Activated CD4-positive, alpha-beta memory T cell treated with anti-CD3 and anti-CD28 coated beads, Interleukin-2, amount 10 ng/mL, durations not matched to agents 7 days and 5 days (primary cell): ENCODE data around the gene ZNF511. TPM values are rescaled to one million over a fixed set of nuclear protein-coding genes. Genes with fewer than 3 reads are reported as not detected.

Source experiments
- CTCF ChIA-PET: fragments of 350-600 bp; sonication (Branson Sonifier 250); formaldehyde crosslinking; loops from one replicate; lab custom pipeline; 2021; ENCODE audit warnings: antibody characterized with exemption, inconsistent platforms; lab: Charles Lee
- POLR2A ChIA-PET: fragments of 350-600 bp; sonication (Branson Sonifier 250); formaldehyde crosslinking; loops from one replicate; lab custom pipeline; 2021; ENCODE audit warnings: antibody characterized with exemption; lab: Charles Lee
- DNase-seq: peaks from one replicate; pipeline ENCODE4 v3.0.0-alpha.2; 2020
- H3K27ac Mint-ChIP-seq: one replicate; pipeline ENCODE4 v1.8.0; 2021; ENCODE audit warnings: mild to moderate bottlenecking, mixed read lengths
- H3K27me3 Mint-ChIP-seq: one replicate; pipeline ENCODE4 v1.8.0; 2021; ENCODE audit warnings: mixed read lengths
- H3K36me3 Mint-ChIP-seq: one replicate; pipeline ENCODE4 v1.8.0; 2021; ENCODE audit warnings: low read depth, mixed read lengths
- H3K4me1 Mint-ChIP-seq: one replicate; pipeline ENCODE4 v1.8.0; 2021; ENCODE audit warnings: mixed read lengths
- H3K4me3 Mint-ChIP-seq: one replicate; pipeline ENCODE4 v1.8.0; 2021; ENCODE audit warnings: mild to moderate bottlenecking, mixed read lengths
- H3K9me3 Mint-ChIP-seq: one replicate; pipeline ENCODE4 v1.8.0; 2021; ENCODE audit warnings: mixed read lengths
- total RNA-seq, 2 experiments: library from RNA; stranded (reverse); gene quantifications; one replicate each; pipeline ENCODE4 v1.2.3, GENCODE V29; 2021

ZNF511 gene
- total RNA-seq, 2 experiments from 2014 or later = 45.7 to 52.7 TPM

GRCh38 chr10:133350950-133351329 lies 42.2 kb downstream of the ZNF511 start:
- H3K4me1 Mint-ChIP-seq = peaks cover 4% of the 10 kb centered on the region
- H3K27ac Mint-ChIP-seq = no peak overlapping the region
- POLR2A ChIA-PET = interaction anchor here (1.2 kb wide), 1 partner anchor 43 kb away, joined by 3 read pairs; no protein-coding TSS in a partner anchor
- no peaks in the 10 kb centered on the region for H3K9me3 Mint-ChIP-seq
- H3K4me3 Mint-ChIP-seq = no peak overlapping the region
- H3K27me3 Mint-ChIP-seq = peaks cover 5% of the 10 kb centered on the region
- H3K36me3 Mint-ChIP-seq = no peaks in the 10 kb centered on the region
- CTCF ChIA-PET = interaction anchor here (1.6 kb wide), 1 partner anchor 21 kb away, joined by 4 read pairs; no protein-coding TSS in a partner anchor
- DNase-seq = no peak

DNA sequence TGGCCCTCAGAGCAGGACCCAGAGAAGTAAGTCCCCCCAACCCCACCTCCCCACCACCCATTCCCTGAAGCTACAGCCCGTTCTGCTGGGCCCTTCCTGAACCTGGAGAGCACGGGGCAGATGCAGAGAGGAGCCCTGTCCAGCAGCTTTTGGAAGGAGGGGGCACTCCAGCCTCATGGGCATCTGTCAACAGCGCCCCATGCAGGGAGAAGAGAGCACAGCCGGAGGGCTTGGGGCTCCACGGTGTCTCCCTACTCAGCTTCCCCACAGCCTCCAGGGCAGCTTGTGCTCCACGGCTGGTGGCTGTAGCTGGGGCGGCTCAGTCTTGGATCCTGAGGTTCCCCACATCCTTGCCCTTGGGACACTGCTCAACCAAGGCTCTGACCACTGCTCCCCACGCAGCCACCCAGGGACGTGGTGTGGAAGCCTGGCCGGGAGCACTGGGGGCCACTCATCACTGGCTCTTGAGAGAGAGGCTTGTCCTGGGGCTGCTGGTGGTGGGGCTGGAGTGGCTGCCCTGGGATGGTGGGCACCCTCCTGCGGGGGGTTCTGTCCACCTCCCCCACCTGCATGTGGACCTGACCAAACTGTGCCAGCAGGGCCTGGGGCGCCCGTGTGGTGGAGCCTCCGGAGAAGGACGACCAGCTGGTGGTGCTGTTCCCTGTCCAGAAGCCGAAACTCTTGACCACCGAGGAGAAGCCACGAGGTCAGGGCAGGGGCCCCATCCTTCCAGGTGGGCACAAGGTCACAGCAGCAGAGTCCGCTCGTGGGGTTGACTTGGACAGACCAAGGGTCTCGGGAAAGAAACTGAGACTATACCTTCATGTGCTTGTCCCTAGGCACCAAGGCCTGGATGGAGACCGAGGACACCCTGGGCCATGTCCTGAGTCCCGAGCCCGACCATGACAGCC lies 42.9 kb downstream of the ZNF511 start:
- no peak overlapping the region for H3K4me3 Mint-ChIP-seq
- H3K36me3 Mint-ChIP-seq = no peaks in the 10 kb centered on the region
- H3K9me3 Mint-ChIP-seq = no peaks in the 10 kb centered on the region
- H3K4me1 Mint-ChIP-seq = peaks cover 4% of the 10 kb centered on the region
- ChIA-PET POLR2A (interaction anchor here (1.2 kb wide), 1 partner anchor 44 kb away, joined by 3 read pairs; no protein-coding TSS in a partner anchor), CTCF (interaction anchor here (1.6 kb wide), 1 partner anchor 22 kb away, joined by 4 read pairs; no protein-coding TSS in a partner anchor)
- peaks cover 5% of the 10 kb centered on the region for H3K27me3 Mint-ChIP-seq
- no peak for DNase-seq
- no peak overlapping the region for H3K27ac Mint-ChIP-seq

DNA sequence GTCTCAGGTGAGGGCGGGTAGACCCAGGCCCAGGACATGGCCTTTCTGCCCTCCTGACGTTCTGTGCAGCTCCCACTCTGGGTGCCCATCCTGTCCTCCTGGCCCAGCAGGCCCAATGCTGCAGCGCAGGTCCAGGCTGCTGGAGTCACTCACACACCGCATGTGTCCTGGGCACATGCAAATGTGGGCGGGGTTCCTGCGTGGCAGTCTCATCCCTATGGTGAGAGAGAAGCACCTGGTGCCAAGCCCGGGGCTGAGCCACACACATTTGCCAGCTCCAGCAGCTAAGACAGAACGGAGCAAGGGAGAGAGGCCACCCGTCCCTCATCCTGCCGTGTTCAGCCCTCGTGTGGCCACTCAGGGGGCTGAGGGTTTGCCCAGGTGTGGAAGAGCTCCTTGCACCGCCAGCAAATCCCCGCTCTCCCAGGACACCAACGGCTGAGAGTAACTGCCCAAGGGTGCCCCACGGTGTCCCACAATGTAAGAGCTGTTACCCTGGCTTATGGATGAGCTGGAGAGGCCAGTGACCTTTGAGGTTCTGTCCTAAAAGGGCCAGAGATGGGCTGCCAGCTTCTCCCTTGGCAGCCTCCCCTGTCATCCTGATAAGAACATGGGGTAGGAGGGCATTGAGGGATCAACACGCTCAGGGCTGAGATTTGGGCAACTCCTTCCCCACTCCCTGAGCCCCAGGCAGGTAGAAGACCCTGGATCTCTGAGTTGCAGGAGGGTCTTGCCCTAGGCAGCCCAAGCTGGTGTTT lies 44.7 kb downstream of the ZNF511 start:
- Mint-ChIP-seq H3K36me3 (no peaks in the 10 kb centered on the region), H3K4me1 (peaks cover 4% of the 10 kb centered on the region), H3K9me3 (no peaks in the 10 kb centered on the region), H3K27ac (no peak overlapping the region), H3K27me3 (peaks cover 5% of the 10 kb centered on the region), H3K4me3 (no peak overlapping the region)
- DNase-seq = no peak
- ChIA-PET POLR2A (interaction anchor here (0.9 to 1.1 kb wide), 3 partner anchors 19 to 36 kb away, joined by 3 to 4 read pairs (median 4); partner anchors contain the start of gene ECHS1), CTCF (interaction anchor here (0.8 kb wide), 1 partner anchor 24 kb away, joined by 3 read pairs; no protein-coding TSS in a partner anchor)

DNA sequence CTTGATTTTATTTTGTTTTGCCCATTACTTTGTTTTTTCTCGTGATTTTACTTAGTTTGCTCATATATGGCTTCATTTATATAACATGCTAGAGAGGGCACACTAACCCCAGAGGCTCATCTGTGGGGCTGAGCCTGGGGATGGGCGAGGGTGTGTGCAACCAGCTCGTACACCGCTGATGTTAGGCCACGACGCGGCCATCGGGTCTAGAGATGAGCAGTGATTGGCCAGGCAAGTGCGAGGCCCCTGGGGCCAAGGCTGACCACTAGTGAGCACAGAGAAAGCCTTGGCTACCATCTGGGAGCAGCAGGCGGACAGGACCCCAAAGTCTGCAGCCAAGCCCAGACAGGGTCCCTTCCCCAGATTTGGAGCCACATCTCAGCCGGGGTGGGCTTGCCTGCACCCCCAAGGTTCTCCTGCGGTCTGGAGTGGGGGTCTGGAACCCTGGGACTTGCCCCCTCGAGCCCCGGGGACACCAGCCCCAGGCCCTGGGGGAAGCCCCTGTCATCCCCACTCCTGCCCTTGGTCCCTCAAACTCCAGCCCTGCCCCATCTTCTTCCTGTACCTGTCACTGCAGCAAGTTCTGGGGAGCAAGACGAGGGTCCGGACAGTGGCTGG lies 45.4 kb downstream of the ZNF511 start:
- no peak for DNase-seq

DNA sequence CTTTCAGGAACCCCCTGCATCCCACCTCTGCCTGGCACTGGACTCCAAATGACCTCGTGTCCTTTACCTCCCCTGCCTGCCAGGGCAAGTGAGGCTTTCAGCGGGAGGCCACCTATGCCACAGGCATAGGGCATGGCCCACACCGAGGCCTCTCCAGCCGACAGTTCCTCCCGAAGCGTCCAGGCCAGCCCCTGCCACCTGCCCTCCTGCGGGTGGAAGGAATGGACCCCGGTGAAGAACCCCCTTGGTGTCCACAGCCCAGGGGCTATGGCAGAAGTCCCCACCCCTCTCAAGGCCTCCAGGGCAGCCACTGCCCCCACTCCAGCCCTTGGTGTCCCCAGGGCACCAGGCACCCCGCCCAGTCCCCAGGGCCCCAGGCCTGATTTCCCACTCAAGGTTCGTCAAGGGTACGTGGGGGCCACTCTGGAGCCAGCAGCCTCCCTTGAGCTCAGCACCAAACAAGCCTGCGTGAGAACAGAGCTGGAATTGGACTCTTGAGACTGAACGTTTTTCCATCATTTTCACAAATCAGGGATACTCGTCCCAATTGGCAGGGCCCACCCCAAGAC lies 46.0 kb downstream of the ZNF511 start:
- POLR2A ChIA-PET = no interaction called here
- Mint-ChIP-seq H3K27ac (no peak overlapping the region), H3K36me3 (no peaks in the 10 kb centered on the region), H3K4me1 (no peaks in the 10 kb centered on the region), H3K4me3 (no peak overlapping the region), H3K27me3 (no peaks in the 10 kb centered on the region), H3K9me3 (no peaks in the 10 kb centered on the region)
- CTCF ChIA-PET = no interaction called here
- DNase-seq = no peak

More for the DNA sequence above, 45.4 kb downstream of the ZNF511 start:
- ChIA-PET CTCF (interaction anchor here (0.8 kb wide), 1 partner anchor 25 kb away, joined by 3 read pairs; no protein-coding TSS in a partner anchor), POLR2A (interaction anchor here (0.9 to 1.1 kb wide), 3 partner anchors 19 to 35 kb away, joined by 3 to 4 read pairs (median 4); partner anchors contain the start of gene ECHS1)
- Mint-ChIP-seq H3K9me3 (no peaks in the 10 kb centered on the region), H3K27ac (no peak overlapping the region), H3K27me3 (peaks cover 2% of the 10 kb centered on the region), H3K4me1 (peaks cover 2% of the 10 kb centered on the region), H3K36me3 (no peaks in the 10 kb centered on the region), H3K4me3 (no peak overlapping the region)

GRCh38 chr10:133355266-133355665 lies 46.6 kb downstream of the ZNF511 start:
- CTCF ChIA-PET = no interaction called here
- Mint-ChIP-seq H3K4me3 (no peak overlapping the region), H3K27me3 (no peaks in the 10 kb centered on the region), H3K36me3 (no peaks in the 10 kb centered on the region), H3K9me3 (no peaks in the 10 kb centered on the region), H3K4me1 (no peaks in the 10 kb centered on the region), H3K27ac (no peak overlapping the region)
- no peak for DNase-seq
- POLR2A ChIA-PET = interaction anchor here (0.9 kb wide), 1 partner anchor 87 kb away, joined by 3 read pairs; no protein-coding TSS in a partner anchor

DNA sequence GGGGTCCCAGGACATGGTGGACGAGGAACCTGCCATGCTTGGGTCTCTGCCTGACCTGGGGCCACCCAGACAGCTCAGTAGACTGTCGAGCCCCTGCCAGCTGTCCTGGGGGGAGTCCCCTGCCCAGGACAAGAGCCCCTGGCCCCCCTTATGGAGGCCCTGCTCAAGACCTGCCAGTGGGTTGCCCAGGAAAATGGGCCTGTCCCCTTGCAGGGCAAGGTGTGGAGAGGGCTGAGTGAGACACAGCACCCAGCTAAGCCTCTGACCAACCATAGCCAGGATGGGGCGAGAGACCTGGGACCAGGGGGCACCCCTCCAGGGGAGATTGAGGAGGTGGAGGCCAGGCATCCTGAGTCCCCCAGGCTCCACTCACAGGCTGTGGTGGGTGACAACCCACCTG lies 47.3 kb downstream of the ZNF511 start:
- CTCF ChIA-PET = no interaction called here
- no peak overlapping the region for H3K27ac Mint-ChIP-seq
- no peaks in the 10 kb centered on the region for H3K27me3 Mint-ChIP-seq
- H3K36me3 Mint-ChIP-seq = no peaks in the 10 kb centered on the region
- peak overlapping the region; percentile 51 for H3K4me3 Mint-ChIP-seq
- H3K4me1 Mint-ChIP-seq = no peaks in the 10 kb centered on the region
- DNase-seq = no peak
- POLR2A ChIA-PET = interaction anchor here (0.9 to 3.6 kb wide), 2 partner anchors 17 to 86 kb away, joined by 3 to 12 read pairs; partner anchors contain the start of gene ECHS1
- no peaks in the 10 kb centered on the region for H3K9me3 Mint-ChIP-seq

DNA sequence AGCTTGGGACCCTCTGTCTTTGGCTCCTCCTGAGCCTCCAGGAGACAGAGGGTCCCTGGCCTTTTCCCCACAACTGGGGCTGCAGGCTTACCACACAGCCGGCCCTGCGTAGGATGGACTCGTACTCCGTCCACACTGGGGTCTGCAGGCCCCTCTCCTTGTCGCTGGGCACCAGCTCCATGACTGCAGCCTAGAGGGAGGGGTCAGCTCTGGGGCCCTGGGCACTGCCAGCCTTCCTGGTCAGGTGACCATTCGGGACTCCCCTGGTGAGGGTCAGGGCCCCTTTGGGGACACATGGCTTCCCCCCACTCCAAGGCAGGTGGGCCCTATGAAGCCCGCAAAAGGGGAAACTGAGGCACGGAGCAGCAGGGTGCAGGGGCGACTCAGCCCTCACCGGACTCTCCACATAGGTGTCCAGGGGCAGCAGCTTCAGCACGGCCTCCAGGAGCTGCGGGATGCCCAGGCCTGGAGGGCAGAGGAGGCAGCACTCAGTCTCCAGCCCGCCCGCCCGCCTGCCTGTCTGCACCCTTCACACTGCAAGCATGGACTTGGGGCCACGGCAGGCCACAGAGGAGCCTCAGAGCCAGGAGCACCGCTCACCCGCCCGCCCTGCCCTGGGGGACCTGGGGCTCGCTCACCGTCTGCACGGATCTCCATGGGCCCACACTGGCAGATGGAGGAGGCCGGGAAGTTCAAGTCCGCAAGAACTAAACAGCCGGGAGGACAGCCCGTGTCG lies 48.0 kb downstream of the ZNF511 start:
- Mint-ChIP-seq H3K27ac (no peak overlapping the region), H3K27me3 (no peaks in the 10 kb centered on the region), H3K4me1 (no peaks in the 10 kb centered on the region), H3K4me3 (peak overlapping the region; percentile 69), H3K9me3 (no peaks in the 10 kb centered on the region), H3K36me3 (no peaks in the 10 kb centered on the region)
- no peak for DNase-seq
- ChIA-PET CTCF (no interaction called here), POLR2A (interaction anchor here (0.8 to 3.6 kb wide), 5 partner anchors 17 to 45 kb away, joined by 3 to 12 read pairs (median 4); partner anchors contain the start of genes CALY, ECHS1 and PAOX)

- CTCF ChIA-PET = interaction anchor here (1.0 kb wide), 1 partner anchor 28 kb away, joined by 3 read pairs; no protein-coding TSS in a partner anchor
Measured at GRCh38 chr10:133357285-133358161, 48.8 kb downstream of the ZNF511 start, which contains the start of gene FUOM. FUOM (minus strand) TSS chr10:133358019; CDS start chr10:133358007, 12 bp downstream.

DNA sequence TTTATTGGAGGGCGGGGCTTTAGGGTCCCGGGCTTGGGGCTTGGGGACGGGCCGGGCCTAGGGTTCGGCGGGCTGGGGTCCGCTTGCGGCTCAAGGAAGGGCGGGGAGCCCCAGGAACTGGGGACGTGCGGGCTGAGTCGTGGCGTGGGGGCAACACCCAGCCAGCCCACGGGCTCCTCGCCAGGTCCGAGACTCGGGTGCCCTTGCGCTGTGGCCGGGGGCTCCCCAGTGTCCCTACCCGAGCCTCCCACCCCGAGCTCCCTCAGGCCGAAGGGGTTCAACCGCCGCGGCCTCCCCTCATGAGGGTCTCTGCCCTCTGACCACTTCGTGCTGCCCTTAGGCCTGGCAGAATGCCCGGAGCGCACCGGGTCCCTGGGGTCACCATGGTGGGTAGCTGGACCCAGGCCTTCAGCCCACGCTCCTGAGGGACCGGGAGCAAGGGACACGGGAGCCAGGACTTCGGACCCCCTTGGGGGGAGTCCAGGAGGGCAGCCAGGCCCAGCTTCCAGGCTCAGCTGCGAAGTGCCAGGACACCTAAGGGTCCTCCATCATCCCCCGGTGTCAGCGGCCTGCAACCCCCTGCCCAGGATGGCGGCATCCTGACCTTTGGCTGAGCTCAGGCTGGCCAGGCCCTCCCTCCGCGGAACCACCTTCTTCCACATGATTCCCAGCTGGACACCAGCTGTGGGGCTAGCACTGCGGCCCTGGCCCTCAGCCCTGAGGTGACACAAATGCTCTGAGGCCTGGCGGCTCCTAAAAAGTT lies 49.6 kb downstream of the ZNF511 start:
- H3K36me3 Mint-ChIP-seq = no peaks in the 10 kb centered on the region
- H3K4me1 Mint-ChIP-seq = no peaks in the 10 kb centered on the region
- H3K9me3 Mint-ChIP-seq = no peaks in the 10 kb centered on the region
- no peak for DNase-seq
- no peaks in the 10 kb centered on the region for H3K27me3 Mint-ChIP-seq
- ChIA-PET CTCF (interaction anchor here (1.0 kb wide), 2 partner anchors 29 kb away, joined by 3 to 4 read pairs; no protein-coding TSS in a partner anchor), POLR2A (interaction anchor here (1.2 to 3.6 kb wide), 4 partner anchors 15 to 32 kb away, joined by 3 to 12 read pairs (median 6); partner anchors contain the start of genes ECHS1 and PAOX)
- no peak overlapping the region for H3K27ac Mint-ChIP-seq
- no peak overlapping the region for H3K4me3 Mint-ChIP-seq

More at GRCh38 chr10:133357285-133358161, 48.8 kb downstream of the ZNF511 start, which contains the start of gene FUOM:
- Mint-ChIP-seq H3K27ac (no peak within 1 kb of the TSS), H3K4me3 (peak within 1 kb of the TSS; percentile 69), H3K9me3 (no peaks in the 10 kb centered on the region), H3K36me3 (no peaks in the 10 kb centered on the region), H3K27me3 (no peaks in the 10 kb centered on the region), H3K4me1 (no peaks in the 10 kb centered on the region)
- POLR2A ChIA-PET = interaction anchor here (0.8 to 3.6 kb wide), 5 partner anchors 16 to 44 kb away, joined by 3 to 12 read pairs (median 4); partner anchors contain the start of genes CALY, ECHS1 and PAOX
- DNase-seq = peak; percentile 71
